ENCODE measurements around the gene CDK2AP2.

The CDK2AP2 gene

DNA sequence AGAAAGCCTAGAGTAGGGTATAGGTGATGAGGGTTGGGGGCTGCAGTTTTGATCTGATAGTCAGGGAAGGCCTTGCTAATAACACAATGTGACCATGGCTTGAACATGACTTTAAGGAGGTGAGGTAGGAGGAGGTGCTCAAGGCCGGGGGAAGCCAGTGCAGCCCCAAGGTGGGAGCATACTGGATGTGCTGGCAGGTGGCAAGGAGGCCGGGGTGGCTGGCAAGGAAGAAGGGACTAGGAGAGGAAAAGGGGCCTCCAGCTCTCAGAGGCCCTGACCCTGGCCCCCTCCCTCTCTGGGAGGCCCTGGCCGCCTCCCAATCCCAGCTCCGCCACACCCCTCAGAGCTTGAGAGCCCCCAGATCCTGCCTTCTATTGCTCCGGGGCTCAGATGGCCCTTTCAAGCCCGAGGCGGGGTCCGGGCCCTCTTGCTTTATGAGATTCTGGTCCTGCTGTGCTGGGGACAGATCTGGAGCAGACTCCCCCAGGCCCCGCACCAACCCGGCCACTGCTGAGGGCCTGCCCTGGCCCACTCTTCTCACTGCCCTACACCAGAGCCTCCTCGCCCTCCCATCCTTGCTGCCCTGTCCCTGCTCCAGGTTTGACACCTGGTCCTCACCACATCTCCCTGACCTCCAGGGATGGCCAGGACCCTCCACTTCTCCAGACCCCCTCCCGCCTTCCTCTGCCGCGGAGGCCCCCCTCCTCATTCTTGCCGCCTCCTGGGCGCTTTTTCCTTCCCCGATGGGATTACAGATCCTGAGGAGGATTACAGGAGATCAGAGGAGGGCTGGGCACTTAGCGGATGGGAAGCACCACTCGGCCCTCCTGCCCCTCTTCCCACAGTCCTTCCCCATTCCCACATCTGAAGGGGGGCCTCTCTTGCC lies 4.6 kb downstream of the CDK2AP2 start:
- DNase-seq = no peak

DNA sequence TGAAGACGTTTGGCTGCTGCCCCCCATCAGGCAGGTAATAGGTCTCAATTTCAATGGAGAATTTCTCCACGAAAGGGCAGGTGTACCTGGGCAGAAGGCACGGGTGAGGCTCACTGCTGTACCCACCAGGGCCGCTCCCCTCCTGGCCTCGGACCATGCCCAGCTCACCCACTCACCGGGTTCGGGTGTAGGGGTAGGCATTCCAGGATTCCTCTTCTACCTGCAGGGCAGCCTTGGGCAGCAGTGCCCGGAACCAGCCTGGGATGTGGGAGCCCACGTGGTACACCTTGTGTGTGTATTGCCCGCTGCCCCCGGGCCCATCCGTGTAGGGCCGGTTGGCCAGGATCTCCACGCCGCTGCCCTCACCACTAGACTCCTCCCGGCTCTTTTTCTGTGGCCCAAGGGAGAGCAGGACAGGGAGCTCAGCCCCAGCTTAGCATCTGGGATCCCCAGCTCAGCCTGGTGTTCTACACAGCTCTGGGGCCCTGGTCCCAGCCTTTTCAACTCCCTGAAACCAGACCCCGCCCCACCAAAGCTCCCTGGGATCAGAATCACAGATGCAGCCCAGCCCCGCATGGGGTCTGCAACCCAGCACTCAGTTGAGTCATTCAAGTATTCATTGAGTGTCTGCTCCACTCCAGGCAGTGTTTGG lies 5.5 kb downstream of the CDK2AP2 start:
- DNase-seq = no peak

DNA sequence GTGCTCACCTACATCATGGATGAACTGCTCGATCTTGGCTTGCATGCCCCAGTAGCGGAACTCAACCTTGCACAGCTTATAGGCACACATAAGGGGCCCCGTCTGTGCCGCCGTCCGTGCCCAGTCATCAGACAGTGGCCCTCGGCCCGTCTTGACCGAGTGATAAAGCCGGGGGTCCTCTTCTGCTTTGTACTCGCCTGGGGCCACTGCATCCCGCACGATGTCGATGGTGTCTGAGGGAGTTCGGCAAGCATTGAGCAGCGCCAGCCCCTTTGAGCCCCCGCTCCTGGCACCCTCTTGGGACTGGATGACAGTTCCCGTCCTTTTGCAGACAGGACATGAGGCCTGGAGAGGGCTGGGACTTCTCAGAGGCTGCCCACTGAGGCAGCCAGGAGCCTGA lies 6.1 kb downstream of the CDK2AP2 start:
- no peak for DNase-seq

GRCh38 chr11:67500831-67501715 lies 6.9 kb downstream of the CDK2AP2 start:
- no peak for DNase-seq

- DNase-seq = no peak
Measured at GRCh38 chr11:67500484-67500821, 7.5 kb downstream of the CDK2AP2 start.

DNA sequence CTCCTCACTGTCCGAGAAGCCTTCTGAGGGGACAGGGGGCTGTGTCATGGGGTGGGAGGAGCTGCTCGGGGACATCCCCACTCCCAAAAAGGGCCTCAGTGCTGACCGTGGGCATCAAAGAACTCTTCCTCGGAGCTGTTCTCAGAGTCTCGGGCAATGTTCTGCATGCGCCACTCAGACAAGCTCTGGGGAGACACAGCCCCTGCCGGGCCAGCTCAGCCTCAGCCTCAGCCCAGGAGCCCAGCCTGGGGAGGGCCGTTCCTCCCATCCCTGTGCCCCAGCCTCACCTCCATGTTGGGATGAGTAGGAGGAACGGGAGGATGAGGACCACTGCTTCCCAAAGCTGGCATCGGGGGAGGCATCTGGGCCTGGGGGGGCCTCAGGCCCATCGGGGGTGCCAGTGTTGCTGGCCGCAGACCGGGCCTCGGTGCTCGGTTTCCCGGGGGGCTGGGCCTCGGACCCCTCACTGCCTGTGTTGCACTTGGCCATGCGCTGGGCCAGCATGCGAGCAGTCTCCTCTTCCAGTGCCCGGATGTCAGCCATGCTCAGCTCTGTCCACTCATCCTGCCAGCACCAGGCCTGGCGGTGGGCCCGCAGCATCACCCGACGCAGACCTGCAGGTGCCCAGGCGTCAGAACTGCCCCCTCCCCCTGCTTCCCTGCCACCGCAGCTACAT lies 8.0 kb downstream of the CDK2AP2 start:
- DNase-seq = no peak

DNA sequence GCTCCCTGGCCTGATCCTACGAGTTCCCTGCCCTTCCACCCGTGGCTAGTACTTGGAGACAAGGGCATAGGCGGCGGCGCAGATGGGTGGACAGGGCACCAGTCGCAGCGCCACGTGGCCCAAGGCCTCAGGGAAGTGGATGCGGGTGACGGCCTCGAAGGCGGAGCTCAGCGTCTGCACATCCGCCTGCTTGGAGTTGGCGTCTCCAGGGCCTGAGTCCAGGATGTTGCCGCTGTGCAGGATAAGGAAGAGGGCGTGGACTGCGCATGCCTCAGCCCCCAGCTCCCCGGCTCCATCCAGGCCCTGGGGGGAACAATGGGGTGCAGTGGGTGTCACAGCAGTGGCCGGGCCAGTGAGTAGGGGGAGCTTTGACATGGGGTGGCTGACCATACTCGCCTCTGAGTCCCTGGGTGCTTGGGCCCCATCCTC lies 9.4 kb downstream of the CDK2AP2 start:
- no peak for DNase-seq

DNA sequence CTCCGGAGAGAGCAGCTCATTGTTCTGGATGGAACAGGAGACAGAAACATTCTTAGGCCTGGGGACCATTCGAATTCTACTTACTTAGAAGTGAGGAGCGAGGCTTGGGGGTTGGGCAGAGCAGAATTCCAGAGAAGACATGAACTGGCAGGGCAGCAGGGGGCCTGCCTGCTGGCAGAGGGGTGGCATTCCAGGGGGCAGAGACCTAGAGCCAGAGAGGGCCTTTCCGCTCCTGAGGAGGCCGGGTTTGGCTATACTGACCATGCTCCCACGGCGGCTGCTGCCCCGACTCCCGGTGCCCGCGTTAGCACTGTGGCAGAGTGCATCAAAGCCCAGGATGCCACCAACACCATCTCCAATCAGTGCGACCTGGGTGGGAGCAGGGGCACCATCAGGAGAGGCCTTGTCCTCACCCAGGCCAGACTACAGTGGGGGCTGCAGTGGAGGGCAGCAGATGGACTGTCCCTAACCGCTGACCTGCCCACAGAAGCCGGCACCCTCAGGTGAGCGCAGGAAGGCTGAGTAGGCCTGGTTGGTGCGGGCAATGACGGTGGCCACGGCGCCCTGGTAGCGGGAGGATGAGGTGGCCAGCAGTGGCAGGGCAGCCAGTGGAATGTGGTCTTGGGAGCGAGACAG lies 10.2 kb downstream of the CDK2AP2 start:
- DNase-seq = no peak

GRCh38 chr11:67496113-67496512 lies 11.8 kb downstream of the CDK2AP2 start:
- DNase-seq = no peak

- DNase-seq = no peak
Measured at GRCh38 chr11:67495234-67496005, 12.5 kb downstream of the CDK2AP2 start.

GRCh38 chr11:67494371-67495233 lies 13.4 kb downstream of the CDK2AP2 start:
- no peak for DNase-seq

- DNase-seq = no peak
Measured at GRCh38 chr11:67493548-67494370, 14.2 kb downstream of the CDK2AP2 start.

GRCh38 chr11:67492801-67493547 lies 15.0 kb downstream of the CDK2AP2 start:
- DNase-seq = no peak

- DNase-seq = no peak
Measured at GRCh38 chr11:67492069-67492727, 15.8 kb downstream of the CDK2AP2 start.

DNA sequence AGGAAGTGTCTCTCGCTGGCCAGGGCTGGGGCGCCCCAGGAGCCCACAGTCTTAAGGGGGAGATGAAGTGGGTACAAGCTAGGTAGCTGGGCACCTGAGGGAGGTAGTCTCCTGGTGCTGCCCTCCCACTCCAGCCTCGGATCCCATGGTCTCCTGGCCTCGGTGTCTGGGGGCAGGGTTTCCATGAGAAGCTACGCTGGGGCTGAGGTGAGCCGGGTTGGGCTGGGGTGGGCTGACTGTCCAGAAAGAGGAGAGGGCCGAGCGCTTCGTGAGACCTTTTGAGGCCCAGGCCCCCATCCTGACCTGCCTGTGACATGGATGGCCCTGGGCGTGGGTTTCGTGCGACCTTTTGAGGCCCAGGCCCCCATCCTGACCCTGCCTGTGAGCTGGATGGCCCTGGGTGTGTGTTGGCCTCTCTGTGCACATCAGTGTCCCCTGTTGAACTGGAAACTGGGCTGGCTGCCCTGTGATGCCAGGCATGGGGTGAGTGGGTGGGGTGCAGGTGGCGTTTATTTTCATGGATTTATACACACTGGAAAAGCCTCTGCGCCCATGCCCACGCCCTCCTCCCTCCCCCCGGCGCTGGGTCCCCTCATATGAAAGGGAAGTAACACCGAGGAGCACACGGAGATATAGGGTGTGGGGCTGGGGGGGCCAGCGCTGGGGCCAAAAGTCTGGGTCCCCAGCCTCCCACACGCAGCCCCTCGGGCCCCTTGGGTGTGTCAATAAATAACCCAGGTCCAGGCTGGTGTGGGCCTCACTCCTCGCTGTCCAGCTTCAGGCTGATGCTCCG lies 16.5 kb downstream of the CDK2AP2 start:
- DNase-seq = no peak

- DNase-seq = no peak
Measured at GRCh38 chr11:67490727-67491065, 17.3 kb downstream of the CDK2AP2 start.

Data from T-helper 2 cell (primary cell).